NCI-H1105 (cell line): ENCODE measurements around the gene CCDC195.

ENCODE experiments used
- DNase-seq: peaks from one replicate; lab custom pipeline; 2025; lab: John Stamatoyannopoulos, UW

Gene CCDC195

GRCh38 chr2:224716201-224716600 lies at the start of gene CCDC195:
Gene CCDC195 (minus strand): TSS chr2:224716365. CDS start chr2:224716365, 0 bp downstream.
- DNase-seq: no peak

GRCh38 chr2:224764565-224765236 lies 48.5 kb upstream of the CCDC195 start:
- DNase-seq: no peak

- DNase-seq: no peak
Measured at GRCh38 chr2:224757934-224758548, 41.9 kb upstream of the CCDC195 start.

GRCh38 chr2:224753743-224754540 lies 37.8 kb upstream of the CCDC195 start:
- DNase-seq: no peak

GRCh38 chr2:224751996-224752698 lies 36.0 kb upstream of the CCDC195 start:
- DNase-seq: no peak

GRCh38 chr2:224749136-224749535 lies 33.0 kb upstream of the CCDC195 start:
- no peak for DNase-seq

- no peak for DNase-seq
Measured at GRCh38 chr2:224747765-224748164, 31.6 kb upstream of the CCDC195 start.

GRCh38 chr2:224736227-224736626 lies 20.1 kb upstream of the CCDC195 start:
- DNase-seq: no peak

GRCh38 chr2:224734949-224735348 lies 18.8 kb upstream of the CCDC195 start:
- no peak for DNase-seq

GRCh38 chr2:224731665-224732064 lies 15.5 kb upstream of the CCDC195 start:
- no peak for DNase-seq

- DNase-seq: no peak
Measured at GRCh38 chr2:224729435-224729834, 13.3 kb upstream of the CCDC195 start.

- DNase-seq: no peak
Measured at GRCh38 chr2:224724331-224724730, 8.2 kb upstream of the CCDC195 start.

- DNase-seq: no peak
Measured at GRCh38 chr2:224723586-224724217, 7.5 kb upstream of the CCDC195 start.

- no peak for DNase-seq
Measured at GRCh38 chr2:224722770-224723169, 6.6 kb upstream of the CCDC195 start.

GRCh38 chr2:224722250-224722649 lies 6.1 kb upstream of the CCDC195 start:
- no peak for DNase-seq

- DNase-seq: no peak
Measured at GRCh38 chr2:224716921-224717320, 756 bp upstream of the CCDC195 start.

GRCh38 chr2:224711859-224712665 lies 4.1 kb downstream of the CCDC195 start:
- no peak for DNase-seq

GRCh38 chr2:224711381-224711780 lies 4.8 kb downstream of the CCDC195 start:
- DNase-seq: no peak

GRCh38 chr2:224709301-224709700 lies 6.9 kb downstream of the CCDC195 start:
- DNase-seq: no peak

GRCh38 chr2:224694502-224694901 lies 21.7 kb downstream of the CCDC195 start:
- no peak for DNase-seq

- no peak for DNase-seq
Measured at GRCh38 chr2:224691563-224691962, 24.6 kb downstream of the CCDC195 start.
